Parathyroid adenoma (tissue), 2 donors: ENCODE results near the gene DDHD1.
A peak's percentile ranks its signal among the peaks of the same experiment; 100 is the strongest.

Experiments
- H2AFZ ChIP-seq: fragments of 300-600 bp; sonication (generic); one replicate; pipeline ENCODE4 v1.7.0; 2017; ENCODE audit warnings: antibody characterized with exemption, mild to moderate bottlenecking
- H3K27ac ChIP-seq: fragments of 300-600 bp; sonication (generic); one replicate; pipeline ENCODE4 v1.7.0; 2017
- H3K27me3 ChIP-seq: fragments of 300-600 bp; sonication (generic); one replicate; pipeline ENCODE4 v1.7.0; 2017; ENCODE audit warnings: low read length; ENCODE audit not compliant: control insufficient read depth, insufficient read depth
- H3K36me3 ChIP-seq: fragments of 300-600 bp; sonication (generic); one replicate; pipeline ENCODE4 v1.7.0; 2017; ENCODE audit warnings: low read length; ENCODE audit not compliant: control insufficient read depth, insufficient read depth
- H3K4me1 ChIP-seq: fragments of 300-600 bp; sonication (generic); one replicate; pipeline ENCODE4 v1.7.0; 2017; ENCODE audit warnings: control low read depth
- H3K4me2 ChIP-seq: fragments of 300-600 bp; sonication (generic); one replicate; pipeline ENCODE4 v1.7.0; 2017; ENCODE audit warnings: low read length
- H3K4me3 ChIP-seq: fragments of 300-600 bp; sonication (generic); one replicate; pipeline ENCODE4 v1.7.0; 2017; ENCODE audit warnings: low read depth, low read length
- H3K79me2 ChIP-seq: fragments of 300-600 bp; sonication (generic); one replicate; pipeline ENCODE4 v1.7.0; 2017; ENCODE audit warnings: control low read depth
- H3K9ac ChIP-seq: fragments of 300-600 bp; sonication (generic); one replicate; pipeline ENCODE4 v1.7.0; 2017; ENCODE audit warnings: mild to moderate bottlenecking
- H3K9me3 ChIP-seq: fragments of 300-600 bp; sonication (generic); one replicate; pipeline ENCODE4 v1.7.0; 2017; ENCODE audit warnings: low read length; ENCODE audit not compliant: control insufficient read depth
- TF ChIP-seq, protein P1 (sequence below): fragments of 300-600 bp; sonication (generic); IDR thresholded peaks from one replicate; pipeline ENCODE4 v1.7.0; 2017; ENCODE audit warnings: antibody characterized with exemption, mild to moderate bottlenecking
- donor health status: primary hyperparathyroidism.

Gene DDHD1

DNA sequence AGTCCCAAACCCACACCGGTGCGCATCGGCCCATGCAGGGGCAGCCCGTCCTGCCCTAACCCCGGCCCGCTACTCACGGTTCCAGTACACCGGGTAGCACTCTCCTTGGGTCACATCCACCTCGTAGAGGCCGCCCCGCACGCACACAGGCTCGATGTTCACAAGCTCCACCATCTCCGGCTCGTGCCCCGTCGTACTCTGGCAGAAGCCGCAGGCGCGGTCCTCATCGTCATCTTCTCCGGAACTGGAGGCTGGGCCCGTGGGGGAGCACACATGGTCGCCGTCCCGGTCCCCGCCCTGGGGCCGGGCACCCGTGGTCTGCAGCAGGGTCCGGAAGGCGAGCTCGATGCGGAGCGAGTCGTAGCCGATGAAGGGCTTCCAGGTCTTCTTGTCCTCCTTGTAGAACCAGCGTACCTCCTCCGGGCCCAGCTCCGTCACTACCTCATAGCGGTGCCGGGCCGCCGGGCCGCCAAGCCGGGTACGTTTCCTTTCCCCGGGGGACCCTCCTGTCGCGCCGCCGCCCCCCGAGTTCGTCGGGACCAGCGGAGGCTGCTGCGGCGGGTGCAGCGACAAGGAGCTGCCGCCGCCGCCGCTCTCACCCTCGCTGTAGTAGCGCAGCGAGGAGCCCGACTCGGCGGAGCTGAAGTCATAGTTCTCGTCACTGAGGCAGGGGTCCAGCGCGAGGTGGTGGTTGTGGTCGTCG, 788 bp downstream of the DDHD1 start:
- H3K4me1 ChIP-seq: peaks cover 11% of the 10 kb centered on the region
- peak overlapping the region; percentile 100 for H2AFZ ChIP-seq
- H3K27me3 ChIP-seq: no peaks in the 10 kb centered on the region
- peaks cover 29% of the 10 kb centered on the region for H3K79me2 ChIP-seq
- H3K4me2 ChIP-seq: peak overlapping the region; percentile 70
- no peaks in the 10 kb centered on the region for H3K9me3 ChIP-seq
- H3K27ac ChIP-seq: peak overlapping the region; percentile 83
- peak overlapping the region; percentile 21 for H3K9ac ChIP-seq
- TF ChIP-seq, protein P1, sequence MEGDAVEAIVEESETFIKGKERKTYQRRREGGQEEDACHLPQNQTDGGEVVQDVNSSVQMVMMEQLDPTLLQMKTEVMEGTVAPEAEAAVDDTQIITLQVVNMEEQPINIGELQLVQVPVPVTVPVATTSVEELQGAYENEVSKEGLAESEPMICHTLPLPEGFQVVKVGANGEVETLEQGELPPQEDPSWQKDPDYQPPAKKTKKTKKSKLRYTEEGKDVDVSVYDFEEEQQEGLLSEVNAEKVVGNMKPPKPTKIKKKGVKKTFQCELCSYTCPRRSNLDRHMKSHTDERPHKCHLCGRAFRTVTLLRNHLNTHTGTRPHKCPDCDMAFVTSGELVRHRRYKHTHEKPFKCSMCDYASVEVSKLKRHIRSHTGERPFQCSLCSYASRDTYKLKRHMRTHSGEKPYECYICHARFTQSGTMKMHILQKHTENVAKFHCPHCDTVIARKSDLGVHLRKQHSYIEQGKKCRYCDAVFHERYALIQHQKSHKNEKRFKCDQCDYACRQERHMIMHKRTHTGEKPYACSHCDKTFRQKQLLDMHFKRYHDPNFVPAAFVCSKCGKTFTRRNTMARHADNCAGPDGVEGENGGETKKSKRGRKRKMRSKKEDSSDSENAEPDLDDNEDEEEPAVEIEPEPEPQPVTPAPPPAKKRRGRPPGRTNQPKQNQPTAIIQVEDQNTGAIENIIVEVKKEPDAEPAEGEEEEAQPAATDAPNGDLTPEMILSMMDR: no peak
- peak overlapping the region; percentile 77 for H3K4me3 ChIP-seq
- H3K36me3 ChIP-seq: no peaks in the 10 kb centered on the region

DNA sequence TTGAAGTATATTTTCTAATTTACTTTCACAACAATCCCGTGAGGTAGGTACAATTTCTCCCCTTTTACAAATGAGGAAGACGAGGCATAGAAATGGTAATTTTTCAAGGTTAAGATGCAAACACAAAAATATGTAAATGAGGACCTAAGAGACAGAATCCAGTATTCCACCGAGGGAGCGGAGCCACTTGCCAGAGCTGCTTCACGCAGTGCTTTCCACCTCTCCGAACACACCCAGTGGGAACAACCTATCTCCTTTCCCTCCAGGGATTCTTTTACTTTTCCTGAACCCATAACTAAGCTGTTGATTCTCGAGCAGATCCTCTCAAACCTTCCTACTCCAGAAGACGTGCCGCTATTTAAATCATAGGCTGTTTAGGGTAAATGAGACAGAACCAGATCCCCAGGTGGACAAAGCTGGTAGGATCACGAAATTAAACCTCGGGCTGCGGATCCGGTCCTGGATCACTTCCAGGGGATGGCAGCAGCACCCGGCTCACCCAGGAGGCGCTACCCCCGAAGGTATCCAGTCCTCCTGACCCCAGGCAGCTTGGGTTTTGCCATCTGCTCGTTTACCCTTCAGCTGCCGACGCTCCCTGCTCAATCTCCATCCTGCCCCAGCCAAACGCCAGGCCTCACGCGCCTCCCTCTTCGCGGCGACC, 1.5 kb downstream of the DDHD1 start:
- Histone ChIP-seq H3K36me3 (no peaks in the 10 kb centered on the region), H3K27ac (peak overlapping the region; percentile 83), H3K4me3 (peak overlapping the region; percentile 77), H3K9ac (peak overlapping the region; percentile 21), H2AFZ (peak overlapping the region; percentile 100), H3K79me2 (peaks cover 29% of the 10 kb centered on the region), H3K4me1 (peaks cover 11% of the 10 kb centered on the region), H3K4me2 (peak overlapping the region; percentile 70), H3K27me3 (no peaks in the 10 kb centered on the region), H3K9me3 (no peaks in the 10 kb centered on the region)
- TF ChIP-seq, protein P1: no peak

DNA sequence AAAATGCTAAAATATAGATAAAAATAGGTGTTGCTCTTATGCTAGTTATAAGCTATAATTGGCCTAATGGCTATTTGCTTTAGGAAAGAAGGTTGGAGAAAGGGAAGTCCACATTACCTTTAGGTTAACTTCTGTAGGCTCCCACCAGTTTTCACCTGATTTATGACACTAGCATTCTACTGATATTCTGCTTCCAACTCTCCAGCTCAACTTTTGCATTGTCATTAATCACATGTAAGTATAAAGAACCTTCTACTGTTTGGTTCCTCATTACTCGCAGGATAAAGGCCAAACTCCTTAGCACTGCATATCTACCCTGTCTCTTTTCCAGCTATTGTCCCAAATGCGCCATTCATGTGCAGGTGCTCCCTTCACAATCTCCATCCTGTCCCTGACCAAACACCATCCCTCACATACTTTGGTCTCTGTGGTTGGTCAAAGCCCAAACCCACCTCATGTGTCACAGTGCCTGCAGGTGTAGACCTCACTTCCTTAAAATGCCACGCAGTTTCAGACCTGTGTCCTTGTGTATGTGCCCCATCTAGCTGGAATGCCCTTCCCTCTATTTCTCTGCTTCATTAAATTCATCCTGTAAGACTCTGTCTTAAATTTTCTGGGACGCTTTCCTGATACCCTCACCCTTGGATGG, 3.3 kb downstream of the DDHD1 start:
- Histone ChIP-seq H3K4me1 (peaks cover 11% of the 10 kb centered on the region), H2AFZ (no peak overlapping the region), H3K27ac (no peak overlapping the region), H3K4me2 (no peak overlapping the region), H3K9ac (no peak overlapping the region), H3K79me2 (peaks cover 40% of the 10 kb centered on the region), H3K4me3 (no peak overlapping the region), H3K27me3 (no peaks in the 10 kb centered on the region), H3K36me3 (no peaks in the 10 kb centered on the region), H3K9me3 (no peaks in the 10 kb centered on the region)
- TF ChIP-seq, protein P1: no peak

DNA sequence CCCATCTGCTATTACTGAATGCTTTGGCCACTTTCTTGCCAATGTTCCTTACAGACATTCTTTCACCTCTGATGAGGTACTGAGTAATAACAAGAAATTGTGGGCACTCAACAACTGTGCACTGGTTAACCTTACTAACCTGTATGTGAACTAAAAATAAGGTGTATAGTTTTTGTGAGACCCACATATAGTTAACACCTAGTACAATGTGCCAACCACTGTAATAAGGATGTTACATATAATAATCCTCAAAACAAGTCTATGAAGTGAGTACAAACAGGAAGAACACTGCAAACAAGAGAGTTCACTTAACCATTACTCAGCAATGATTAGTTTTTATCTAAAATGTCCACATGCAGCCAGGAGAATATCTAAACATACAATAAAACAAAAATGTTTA, 4.5 kb downstream of the DDHD1 start:
- no peak overlapping the region for H3K4me3 ChIP-seq
- no peaks in the 10 kb centered on the region for H3K36me3 ChIP-seq
- H3K9me3 ChIP-seq: no peaks in the 10 kb centered on the region
- no peak overlapping the region for H3K4me2 ChIP-seq
- peaks cover 10% of the 10 kb centered on the region for H3K4me1 ChIP-seq
- H3K79me2 ChIP-seq: peaks cover 48% of the 10 kb centered on the region
- TF ChIP-seq, protein P1: no peak
- no peaks in the 10 kb centered on the region for H3K27me3 ChIP-seq
- no peak overlapping the region for H2AFZ ChIP-seq
- no peak overlapping the region for H3K9ac ChIP-seq
- H3K27ac ChIP-seq: no peak overlapping the region
